HCT116 (cell line): ENCODE results near the gene TOR4A. TPM values are rescaled to one million over a fixed set of nuclear protein-coding genes. Genes with fewer than 3 reads are reported as not detected.

Experiments used
- ATAC-seq: fragments of 200-7000 bp; cut with Tn5 transposase; 2 replicates; pipeline ENCODE4 v1.9.1; 2020; ENCODE audit warnings: mild to moderate bottlenecking, moderate library complexity
- BruUV-seq: library from RNA; stranded (reverse); fragments of 400-500 nt; replicated peaks from 2 replicates; lab custom pipeline; 2021; lab: Mats Ljungman, UMichigan
- CTCF ChIA-PET: fragments of 300-600 bp; sonication (Branson Sonifier 250); formaldehyde crosslinking; loops from one replicate; lab custom pipeline; 2021; ENCODE audit warnings: antibody characterized with exemption; lab: Charles Lee
- POLR2A ChIA-PET: fragments of 300-600, 350-600 bp; sonication (Branson Sonifier 250); formaldehyde crosslinking; loops from one replicate; lab custom pipeline; 2021; ENCODE audit warnings: antibody characterized with exemption; lab: Charles Lee
- RAD21 ChIA-PET, 2 experiments: fragments of 300-600 bp; sonication (Branson Sonifier 250); formaldehyde crosslinking; loops; one replicate each; lab custom pipeline; 2023; ENCODE audit warnings: low total read pairs in 2 of 2; ENCODE audit not compliant: uncharacterized antibody in 2 of 2, unreplicated experiment in 2 of 2, low non-redundant PET in 1 of 2; lab: Charles Lee
- DNase-seq: peaks from one replicate; pipeline ENCODE4 v3.0.0-alpha.2; 2010; ENCODE audit warnings: low read depth, low spot score
- H2AFZ ChIP-seq: fragments of 200-600 bp; shearing (Covaris generic), sonication (generic); 2 replicates; pipeline ENCODE4 v1.6.1; 2017; ENCODE audit warnings: low read depth, mixed run types, mixed read lengths, antibody characterized with exemption, low read length; ENCODE audit not compliant: poor library complexity, severe bottlenecking
- H3K27ac ChIP-seq: 2 replicates; pipeline ENCODE4 v1.5.1; 2012; ENCODE audit warnings: low read depth, low read length
- H3K27me3 ChIP-seq: fragments of 200-600 bp; sonication (generic); 2 replicates; pipeline ENCODE4 v1.6.1; 2016; ENCODE audit warnings: mixed run types, low read length, mixed read lengths; ENCODE audit not compliant: insufficient read depth
- H3K36me3 ChIP-seq, 2 experiments: fragments of 200-500 bp in 1 of 2; fragments of 200-600 bp in 1 of 2; sonication (Bioruptor generic) in 1 of 2; sonication (generic) in 1 of 2; 2 replicates each; pipeline versions ENCODE4 v1.5.1 to v1.6.1; 2014 to 2016; ENCODE audit warnings: low read length in 2 of 2, inconsistent platforms in 1 of 2, mixed read lengths in 1 of 2, mixed run types in 1 of 2; ENCODE audit not compliant: insufficient read depth in 2 of 2, control insufficient read depth in 1 of 2
- H3K4me1 ChIP-seq, 2 experiments: fragments of 200-600 bp in 1 of 2; sonication (generic) in 1 of 2; 2 replicates each; pipeline versions ENCODE4 v1.5.1 to v1.6.1; 2012 to 2017; ENCODE audit warnings: low read length in 2 of 2, inconsistent platforms in 1 of 2, mild to moderate bottlenecking in 1 of 2, mixed read lengths in 1 of 2, mixed run types in 1 of 2, moderate library complexity in 1 of 2; ENCODE audit not compliant: insufficient read depth in 2 of 2, control insufficient read depth in 1 of 2
- H3K4me2 ChIP-seq: fragments of 200-600 bp; sonication (generic); 2 replicates; pipeline ENCODE4 v1.6.1; 2017; ENCODE audit warnings: mixed run types, low read length, mixed read lengths
- H3K4me3 ChIP-seq, 2 experiments: fragments of 200-600 bp in 1 of 2; sonication (generic) in 1 of 2; replicated peaks in 1 of 2; 2 replicates each; pipeline ENCODE4 v1.5.1; 2011 to 2016; ENCODE audit warnings: low read length in 2 of 2, control low read depth in 1 of 2, low read depth in 1 of 2, mild to moderate bottlenecking in 1 of 2, mixed read lengths in 1 of 2, mixed run types in 1 of 2
- H3K79me2 ChIP-seq: fragments of 200-600 bp; sonication (generic); 2 replicates; pipeline ENCODE4 v1.6.1; 2017; ENCODE audit warnings: mild to moderate bottlenecking, mixed run types, low read length, moderate library complexity, mixed read lengths; ENCODE audit not compliant: insufficient read depth
- H3K9ac ChIP-seq: fragments of 200-600 bp; sonication (generic); 2 replicates; pipeline ENCODE4 v1.6.1; 2016; ENCODE audit warnings: low read length, mixed read lengths
- H3K9me2 ChIP-seq: fragments of 200-600 bp; sonication (generic), shearing (Covaris generic); 2 replicates; pipeline ENCODE4 v1.6.1; 2017; ENCODE audit warnings: mixed run types, mild to moderate bottlenecking, moderate library complexity; ENCODE audit not compliant: insufficient read depth
- H3K9me3 ChIP-seq, 2 experiments: fragments of 200-500 bp in 1 of 2; fragments of 200-600 bp in 1 of 2; sonication (Bioruptor generic) in 1 of 2; sonication (generic) in 1 of 2; 2 replicates each; pipeline ENCODE4 v1.6.1; 2014 to 2017; ENCODE audit warnings: low read length in 2 of 2, mixed read lengths in 2 of 2, inconsistent platforms in 1 of 2, low read depth in 1 of 2, mild to moderate bottlenecking in 1 of 2, mixed run types in 1 of 2, moderate library complexity in 1 of 2; ENCODE audit not compliant: control insufficient read depth in 1 of 2, insufficient read depth in 1 of 2
- H4K20me1 ChIP-seq: fragments of 200-600 bp; sonication (generic), shearing (Covaris generic); 2 replicates; pipeline ENCODE4 v1.6.1; 2017; ENCODE audit warnings: mixed run types, mild to moderate bottlenecking, moderate library complexity; ENCODE audit not compliant: insufficient read depth
- CBX3 ChIP-seq: IDR thresholded peaks from 2 replicates; pipeline ENCODE4 v1.6.1; 2012; ENCODE audit warnings: low read depth
- CEBPB ChIP-seq: IDR thresholded peaks from 2 replicates; pipeline ENCODE4 v1.6.1; 2012; ENCODE audit warnings: low read depth
- ELF1 ChIP-seq: IDR thresholded peaks from 2 replicates; pipeline ENCODE4 v1.6.1; 2012; ENCODE audit warnings: low read depth, borderline replicate concordance
- EZH2 ChIP-seq: fragments of 200-600 bp; sonication (generic); IDR thresholded peaks from 2 replicates; pipeline ENCODE4 v1.6.1; 2017; ENCODE audit warnings: antibody characterized with exemption, mixed run types
- FOSL1 ChIP-seq: IDR thresholded peaks from 2 replicates; pipeline ENCODE4 v1.6.1; 2012; ENCODE audit warnings: low read depth
- JUND ChIP-seq: IDR thresholded peaks from 2 replicates; pipeline ENCODE4 v1.6.1; 2012
- POLR2A ChIP-seq: IDR thresholded peaks from 2 replicates; pipeline ENCODE4 v1.7.0; 2011; ENCODE audit warnings: borderline replicate concordance; ENCODE audit not compliant: insufficient read depth, insufficient read length; ENCODE audit errors: extremely low read depth
- POLR2AphosphoS5 ChIP-seq: IDR thresholded peaks from 2 replicates; pipeline ENCODE4 v1.6.1; 2011; ENCODE audit warnings: mild to moderate bottlenecking, low read depth, low read length, moderate library complexity
- RAD21 ChIP-seq: IDR thresholded peaks from 2 replicates; pipeline ENCODE4 v1.6.1; 2012; ENCODE audit warnings: low read depth, mild to moderate bottlenecking
- SIN3A ChIP-seq: IDR thresholded peaks from 2 replicates; pipeline ENCODE4 v1.6.1; 2012; ENCODE audit warnings: low read depth
- SP1 ChIP-seq: IDR thresholded peaks from 2 replicates; pipeline ENCODE4 v1.6.1; 2012; ENCODE audit warnings: low read depth
- TCF7L2 ChIP-seq: IDR thresholded peaks from 2 replicates; pipeline ENCODE4 v1.7.0; 2011; ENCODE audit warnings: borderline replicate concordance, inconsistent platforms; ENCODE audit not compliant: insufficient read depth, insufficient read length; ENCODE audit errors: extremely low read depth
- ZFX ChIP-seq: fragments of 450-650 bp; IDR thresholded peaks from 2 replicates; pipeline ENCODE4 v1.6.1; 2017
- intact Hi-C: fragments of 100-400 bp; cut with micrococcal nuclease; formaldehyde crosslinking; loops from 2 replicates; pipeline ENCODE4 v1.10.0; 2022
- total RNA-seq: library from RNA; stranded (reverse); gene quantifications from one replicate; pipeline ENCODE4 v1.2.1, GENCODE V29; 2021; ENCODE audit not compliant: unreplicated experiment
- TF ChIP-seq, protein P1 (sequence below), 3 experiments: fragments of 200-600 bp in 1 of 3; sonication (generic) in 1 of 3; IDR thresholded peaks in 2 of 3; conservative IDR thresholded peaks in 1 of 3; 2 replicates each; pipeline ENCODE4 v1.5.1; 2012 to 2017; ENCODE audit warnings: low read depth in 2 of 3, low read length in 2 of 3, antibody characterized with exemption in 1 of 3, borderline replicate concordance in 1 of 3, control low read depth in 1 of 3, mild to moderate bottlenecking in 1 of 3, mixed read lengths in 1 of 3, mixed run types in 1 of 3, moderate library complexity in 1 of 3; ENCODE audit not compliant: insufficient read depth in 1 of 3
- TF ChIP-seq, protein P2 (sequence below): IDR thresholded peaks from 2 replicates; pipeline ENCODE4 v1.6.1; 2012

The TOR4A gene
- total RNA-seq, 1 experiment from 2014 or later = 34.0 TPM

DNA sequence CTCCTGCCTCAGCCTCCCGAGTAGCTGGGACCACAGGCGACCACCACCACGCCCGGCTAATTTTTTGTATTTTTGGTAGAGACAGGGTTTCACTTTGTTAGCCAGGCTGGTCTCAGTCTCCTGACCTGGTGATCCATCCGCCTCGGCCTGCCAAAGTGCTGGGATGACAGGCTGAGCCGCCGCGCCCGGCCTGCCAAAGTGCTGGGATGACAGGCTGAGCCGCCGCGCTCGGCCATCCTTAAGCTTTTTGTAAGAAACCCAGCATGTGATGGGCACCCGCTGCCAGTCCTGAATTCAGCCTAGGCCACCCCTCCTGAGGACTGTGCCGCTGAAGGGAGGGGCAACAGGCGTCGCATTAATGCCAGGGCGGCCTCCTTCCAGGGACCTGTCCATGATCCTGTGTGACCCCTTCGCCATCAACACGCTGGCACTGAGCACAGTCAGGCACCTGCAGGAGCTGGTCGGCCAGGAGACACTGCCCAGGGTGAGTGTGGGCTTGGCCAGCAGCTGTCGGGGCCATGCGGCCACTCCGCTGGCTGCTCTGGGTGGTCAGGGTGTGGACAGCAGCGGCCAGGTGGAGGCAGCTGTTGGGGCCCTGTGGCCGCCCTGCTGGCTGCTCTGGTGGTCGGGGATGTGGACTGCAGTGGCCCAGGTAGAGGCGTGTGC is 11.9 kb upstream of the TOR4A start:
- intact Hi-C loops = no loop called here
- H3K79me2 ChIP-seq = peaks cover 6% of the 10 kb centered on the region; the same call in 1 of the 2 replicates
- no peak for TF ChIP-seq EZH2
- no peak for TF ChIP-seq SIN3A
- TF ChIP-seq CEBPB = no peak
- TF ChIP-seq FOSL1 = no peak
- no peak for TF ChIP-seq CBX3
- TF ChIP-seq, protein P1, sequence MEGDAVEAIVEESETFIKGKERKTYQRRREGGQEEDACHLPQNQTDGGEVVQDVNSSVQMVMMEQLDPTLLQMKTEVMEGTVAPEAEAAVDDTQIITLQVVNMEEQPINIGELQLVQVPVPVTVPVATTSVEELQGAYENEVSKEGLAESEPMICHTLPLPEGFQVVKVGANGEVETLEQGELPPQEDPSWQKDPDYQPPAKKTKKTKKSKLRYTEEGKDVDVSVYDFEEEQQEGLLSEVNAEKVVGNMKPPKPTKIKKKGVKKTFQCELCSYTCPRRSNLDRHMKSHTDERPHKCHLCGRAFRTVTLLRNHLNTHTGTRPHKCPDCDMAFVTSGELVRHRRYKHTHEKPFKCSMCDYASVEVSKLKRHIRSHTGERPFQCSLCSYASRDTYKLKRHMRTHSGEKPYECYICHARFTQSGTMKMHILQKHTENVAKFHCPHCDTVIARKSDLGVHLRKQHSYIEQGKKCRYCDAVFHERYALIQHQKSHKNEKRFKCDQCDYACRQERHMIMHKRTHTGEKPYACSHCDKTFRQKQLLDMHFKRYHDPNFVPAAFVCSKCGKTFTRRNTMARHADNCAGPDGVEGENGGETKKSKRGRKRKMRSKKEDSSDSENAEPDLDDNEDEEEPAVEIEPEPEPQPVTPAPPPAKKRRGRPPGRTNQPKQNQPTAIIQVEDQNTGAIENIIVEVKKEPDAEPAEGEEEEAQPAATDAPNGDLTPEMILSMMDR (IDR thresholded peaks at IDR 0.05 in 2 of 3, conservative IDR thresholded peaks at IDR 0.05 in 1 of 3; ENCODE audit: borderline replicate concordance in 1 of 3, insufficient read depth in 1 of 3, low read depth in 2 of 3, low read length in 2 of 3) = no peak
- TF ChIP-seq, protein P2, sequence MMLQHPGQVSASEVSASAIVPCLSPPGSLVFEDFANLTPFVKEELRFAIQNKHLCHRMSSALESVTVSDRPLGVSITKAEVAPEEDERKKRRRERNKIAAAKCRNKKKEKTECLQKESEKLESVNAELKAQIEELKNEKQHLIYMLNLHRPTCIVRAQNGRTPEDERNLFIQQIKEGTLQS = no peak
- no peak for TF ChIP-seq POLR2AphosphoS5
- no peak for TF ChIP-seq TCF7L2
- TF ChIP-seq ELF1 = no peak
- no peak for TF ChIP-seq RAD21
- no peak for TF ChIP-seq JUND
- no peak for TF ChIP-seq SP1
- no peak for TF ChIP-seq ZFX
- TF ChIP-seq POLR2A = no peak
- no peak overlapping the region for H2AFZ ChIP-seq
- DNase-seq = no peak
- H3K9me2 ChIP-seq = no peaks in the 10 kb centered on the region
- H3K36me3 ChIP-seq = peaks cover 12 to 29% of the 10 kb centered on the region in 2 experiments; a peak in 3 of 4 replicates
- no peak overlapping the region for H3K4me2 ChIP-seq
- H3K4me1 ChIP-seq = no peaks in the 10 kb centered on the region
- POLR2A ChIA-PET = interaction anchor here (1.3 kb wide), 1 partner anchor 11 kb away, joined by 4 read pairs; the partner anchor contains the start of gene TOR4A
- H3K4me3 ChIP-seq = no peak overlapping the region
- no TSS peak for BruUV-seq
- CTCF ChIA-PET = no interaction called here
- no peak for ATAC-seq
- no peak overlapping the region for H3K9ac ChIP-seq
- RAD21 ChIA-PET = no interaction called here
- no peak overlapping the region for H3K27ac ChIP-seq
- H4K20me1 ChIP-seq = no peaks in the 10 kb centered on the region
- no peaks in the 10 kb centered on the region for H3K27me3 ChIP-seq
- no peaks in the 10 kb centered on the region for H3K9me3 ChIP-seq
